Right lung (tissue), 10 donors: ENCODE measurements around the gene AASDHPPT. TPM values are rescaled to one million over a fixed set of nuclear protein-coding genes. Genes with fewer than 3 reads are reported as not detected.
"Not testable (repeated sequence)": the region's sequence is repeated elsewhere in the genome, so short reads cannot be mapped to it uniquely, and the experiment has no call there.

ENCODE experiments used
- DNase-seq, 2 donors: peaks; one replicate each; pipeline ENCODE4 v3.0.0-alpha.2; 2013
- long read RNA-seq, 8 donors: transcript quantifications; one replicate each; lab custom pipeline, GENCODE V29; 2026
- polyA plus RNA-seq, 5 donors: library from polyadenylated mRNA; unstranded; fragments of 120-200 nt; gene quantifications; one replicate each; pipeline versions ENCODE4 v1.2.1 to v1.2.3, GENCODE V29; 2013; ENCODE audit warnings: inconsistent platforms in 1 of 5, low replicate concordance in 1 of 5; ENCODE audit not compliant: insufficient read length in 5 of 5, insufficient read depth in 1 of 5

AASDHPPT gene, protein sequence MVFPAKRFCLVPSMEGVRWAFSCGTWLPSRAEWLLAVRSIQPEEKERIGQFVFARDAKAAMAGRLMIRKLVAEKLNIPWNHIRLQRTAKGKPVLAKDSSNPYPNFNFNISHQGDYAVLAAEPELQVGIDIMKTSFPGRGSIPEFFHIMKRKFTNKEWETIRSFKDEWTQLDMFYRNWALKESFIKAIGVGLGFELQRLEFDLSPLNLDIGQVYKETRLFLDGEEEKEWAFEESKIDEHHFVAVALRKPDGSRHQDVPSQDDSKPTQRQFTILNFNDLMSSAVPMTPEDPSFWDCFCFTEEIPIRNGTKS
- 10 to 100 TPM; 46.3 to 74.1 (median 61.5) TPM for polyA plus RNA-seq
- long read RNA-seq, donor 1, transcript AASDHPPT-201 (6 exons, 2,955 nt), result major isoform, 45 of 52 reads
- long read RNA-seq, donor 1, partial matches to known transcripts, result 6 of 52 reads
- long read RNA-seq, donor 1, other reads (novel, unspliced or antisense), result 0 of 52 reads
- long read RNA-seq, donor 2, transcript AASDHPPT-201 (6 exons, 2,955 nt), result major isoform, 33 of 34 reads
- long read RNA-seq, donor 2, partial matches to known transcripts, result 0 of 34 reads
- long read RNA-seq, donor 2, other reads (novel, unspliced or antisense), result 0 of 34 reads
- long read RNA-seq, donor 3, transcript AASDHPPT-201 (6 exons, 2,955 nt), result major isoform, 40 of 91 reads
- long read RNA-seq, donor 3, partial matches to known transcripts, result 51 of 91 reads
- long read RNA-seq, donor 3, other reads (novel, unspliced or antisense), result 0 of 91 reads
- long read RNA-seq, donor 4, full-length matches to known transcripts, result 23 of 41 reads
- long read RNA-seq, donor 4, partial matches to known transcripts, result 18 of 41 reads
- long read RNA-seq, donor 4, other reads (novel, unspliced or antisense), result 0 of 41 reads
- long read RNA-seq, donor 5, transcript AASDHPPT-201 (6 exons, 2,955 nt), result major isoform, 31 of 38 reads
- long read RNA-seq, donor 5, partial matches to known transcripts, result 6 of 38 reads
- long read RNA-seq, donor 5, other reads (novel, unspliced or antisense), result 0 of 38 reads
- long read RNA-seq, donor 6, full-length matches to known transcripts, result 33 of 33 reads
- long read RNA-seq, donor 6, partial matches to known transcripts, result 0 of 33 reads
- long read RNA-seq, donor 6, other reads (novel, unspliced or antisense), result 0 of 33 reads
- long read RNA-seq, donor 7, full-length matches to known transcripts, result 38 of 43 reads
- long read RNA-seq, donor 7, partial matches to known transcripts, result 0 of 43 reads
- long read RNA-seq, donor 7, other reads (novel, unspliced or antisense), result 5 of 43 reads
- long read RNA-seq, donor 8, transcript AASDHPPT-201 (6 exons, 2,955 nt), result major isoform, 15 of 15 reads
- long read RNA-seq, donor 8, partial matches to known transcripts, result 0 of 15 reads
- long read RNA-seq, donor 8, other reads (novel, unspliced or antisense), result 0 of 15 reads

DNA sequence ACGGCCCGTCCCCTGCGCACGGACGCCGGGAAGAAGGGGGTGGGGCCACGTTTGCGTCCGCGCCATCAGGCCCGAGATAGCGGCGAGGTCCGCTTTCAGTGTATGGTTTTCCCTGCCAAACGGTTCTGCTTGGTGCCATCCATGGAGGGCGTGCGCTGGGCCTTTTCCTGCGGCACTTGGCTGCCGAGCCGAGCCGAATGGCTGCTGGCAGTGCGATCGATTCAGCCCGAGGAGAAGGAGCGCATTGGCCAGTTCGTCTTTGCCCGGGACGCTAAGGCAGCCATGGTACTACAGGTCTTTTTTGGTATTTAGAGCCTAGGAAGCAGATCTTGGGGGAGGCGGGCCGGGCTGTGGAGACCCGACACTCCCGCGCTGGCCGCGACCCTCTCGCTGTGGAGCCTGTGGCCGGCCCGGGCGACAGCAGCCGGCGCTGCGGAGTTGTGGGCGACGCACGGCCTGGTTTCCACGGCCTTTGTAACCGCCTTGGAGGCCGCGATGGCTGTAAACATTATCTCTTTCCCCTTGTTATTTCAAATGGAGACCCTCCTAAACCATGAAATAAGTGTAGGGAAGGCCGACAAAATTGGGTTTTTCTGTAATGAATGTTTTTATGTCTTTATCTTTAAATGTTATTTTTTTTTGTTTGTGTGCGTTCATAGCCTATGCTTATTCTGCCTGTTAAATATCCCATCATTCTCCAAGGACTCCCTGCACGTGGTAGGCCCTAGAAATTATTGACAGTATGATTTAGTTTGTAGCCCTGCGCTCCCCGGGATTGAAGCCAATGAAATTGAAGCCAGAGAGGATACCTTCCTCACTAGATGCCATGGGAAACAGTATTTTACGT lies at the start of gene AASDHPPT:
Gene AASDHPPT (plus strand): TSS at position 54 of the 847 bp plus-strand sequence. CDS start 49 bp downstream, at position 103.
- no peak for DNase-seq

DNA sequence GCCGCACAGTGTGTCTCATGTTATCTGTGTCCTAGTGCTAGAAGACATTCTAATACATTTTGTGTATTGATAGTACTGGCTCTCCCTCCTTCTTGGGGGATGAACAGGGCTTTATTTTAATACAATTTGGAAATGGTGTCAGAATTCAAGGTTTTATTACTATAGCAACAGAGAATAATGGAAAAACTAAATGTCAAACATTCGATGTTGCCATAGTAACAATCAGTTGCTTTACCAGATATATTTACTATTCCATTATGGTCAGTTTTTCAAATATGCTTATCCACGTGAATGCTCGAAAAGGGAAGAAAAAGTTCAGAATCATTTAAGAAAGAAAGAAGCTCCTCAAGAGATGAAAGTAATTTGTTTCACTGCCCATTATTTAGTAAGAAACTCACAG lies 46.9 kb upstream of the AASDHPPT start:
- DNase-seq, result no peak

DNA sequence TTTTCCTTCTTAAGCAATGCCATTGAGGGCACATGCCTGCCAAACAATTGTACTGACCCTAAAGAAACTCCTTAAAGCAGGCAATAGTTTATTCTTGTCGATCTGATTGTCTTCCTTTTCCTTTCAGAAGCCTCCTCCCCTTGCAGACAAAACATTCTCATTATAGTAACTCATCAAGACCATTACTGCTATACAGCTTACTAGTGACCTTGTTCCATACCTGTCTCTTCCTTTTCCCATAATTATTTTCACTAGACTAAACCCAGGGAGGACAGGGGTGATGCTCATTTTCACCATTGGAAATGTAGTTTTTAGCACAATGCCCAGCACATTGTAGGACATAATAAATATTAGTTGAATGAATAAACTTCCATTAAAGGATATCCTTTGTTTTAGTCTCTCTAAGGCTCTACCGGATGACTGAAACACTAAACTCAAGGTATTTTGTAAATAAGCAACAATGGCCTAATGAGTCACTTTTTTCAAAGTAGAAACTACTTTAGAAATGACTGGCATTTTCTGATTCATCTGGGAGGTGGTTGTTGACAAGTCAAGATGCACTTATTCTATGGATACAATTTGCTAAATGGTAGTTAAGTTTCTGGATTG lies 46.2 kb upstream of the AASDHPPT start:
- no peak for DNase-seq

DNA sequence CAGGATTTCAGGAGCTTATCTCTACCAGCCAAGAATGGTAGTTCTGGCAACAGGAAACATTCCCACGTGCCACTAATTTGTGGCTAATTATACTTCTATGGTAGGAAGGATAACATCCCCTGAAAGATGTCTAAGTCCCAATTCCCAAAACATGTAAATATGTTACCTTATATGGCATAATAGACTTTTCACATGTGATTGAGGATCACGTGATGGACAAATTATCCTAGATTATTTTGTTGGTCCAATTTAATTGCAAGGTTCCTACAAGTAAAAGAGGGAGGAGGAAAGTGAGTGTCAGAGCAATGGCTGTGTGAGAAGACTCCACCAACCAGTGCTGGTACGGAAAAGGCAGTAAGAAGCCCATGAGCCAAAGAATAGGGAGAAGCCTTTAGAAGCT lies 45.5 kb upstream of the AASDHPPT start:
- DNase-seq, result no peak

DNA sequence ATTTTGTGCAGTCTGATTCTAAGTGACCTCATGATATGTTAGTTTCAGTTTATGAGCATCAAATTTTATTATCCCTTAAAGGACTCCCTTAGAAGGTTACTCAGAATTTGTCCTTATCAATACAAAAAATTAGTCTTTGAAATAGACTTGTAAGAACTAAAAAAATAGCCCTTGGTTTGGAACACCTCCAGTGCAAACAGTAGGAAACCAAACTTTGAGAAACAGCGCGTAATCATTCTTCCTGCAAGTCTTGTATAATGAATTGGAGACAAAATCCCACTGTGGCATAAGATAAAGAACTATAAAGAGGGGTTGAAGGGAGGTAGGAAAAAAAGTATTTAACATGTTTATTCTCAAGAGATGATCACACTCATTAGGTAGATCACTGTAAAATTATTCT lies 44.6 kb upstream of the AASDHPPT start:
- DNase-seq, result no peak

DNA sequence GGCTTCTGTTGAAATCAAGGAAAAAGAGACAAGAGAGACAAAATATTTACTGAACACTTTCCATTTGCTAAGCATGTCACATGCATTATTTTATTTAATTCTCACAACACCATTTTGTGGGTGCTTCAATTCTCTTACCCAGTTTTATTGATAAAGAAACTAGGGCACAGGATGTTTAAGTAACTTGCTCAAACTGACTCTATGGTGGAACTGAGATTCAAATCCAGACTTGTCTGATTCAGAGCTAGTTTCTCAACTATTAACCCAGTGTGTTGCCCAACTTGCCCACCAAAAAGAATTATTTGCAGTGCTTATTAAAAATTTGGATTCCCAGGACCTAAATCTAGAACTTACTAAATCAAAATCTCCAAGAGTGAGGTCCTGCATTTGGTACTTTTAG lies 33.9 kb upstream of the AASDHPPT start:
- DNase-seq, result no peak

DNA sequence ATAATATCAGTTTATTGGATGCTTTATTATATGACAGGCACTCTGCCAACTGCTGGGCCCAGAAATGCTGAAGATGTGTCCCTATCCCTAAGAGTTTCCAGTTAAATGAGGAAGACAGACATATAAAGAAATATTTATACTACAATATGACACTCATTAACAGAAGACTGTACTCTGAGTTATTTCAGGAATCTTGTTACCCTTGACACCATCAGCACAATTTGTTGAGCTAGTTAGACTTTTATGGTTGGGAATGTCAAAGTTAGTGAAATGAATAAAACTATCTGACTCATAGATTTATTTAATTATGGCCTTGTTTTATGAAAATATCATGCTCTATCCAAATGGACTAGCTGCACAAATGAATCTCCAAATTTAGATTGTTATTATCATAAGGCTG lies 29.8 kb upstream of the AASDHPPT start:
- DNase-seq, result no peak

DNA sequence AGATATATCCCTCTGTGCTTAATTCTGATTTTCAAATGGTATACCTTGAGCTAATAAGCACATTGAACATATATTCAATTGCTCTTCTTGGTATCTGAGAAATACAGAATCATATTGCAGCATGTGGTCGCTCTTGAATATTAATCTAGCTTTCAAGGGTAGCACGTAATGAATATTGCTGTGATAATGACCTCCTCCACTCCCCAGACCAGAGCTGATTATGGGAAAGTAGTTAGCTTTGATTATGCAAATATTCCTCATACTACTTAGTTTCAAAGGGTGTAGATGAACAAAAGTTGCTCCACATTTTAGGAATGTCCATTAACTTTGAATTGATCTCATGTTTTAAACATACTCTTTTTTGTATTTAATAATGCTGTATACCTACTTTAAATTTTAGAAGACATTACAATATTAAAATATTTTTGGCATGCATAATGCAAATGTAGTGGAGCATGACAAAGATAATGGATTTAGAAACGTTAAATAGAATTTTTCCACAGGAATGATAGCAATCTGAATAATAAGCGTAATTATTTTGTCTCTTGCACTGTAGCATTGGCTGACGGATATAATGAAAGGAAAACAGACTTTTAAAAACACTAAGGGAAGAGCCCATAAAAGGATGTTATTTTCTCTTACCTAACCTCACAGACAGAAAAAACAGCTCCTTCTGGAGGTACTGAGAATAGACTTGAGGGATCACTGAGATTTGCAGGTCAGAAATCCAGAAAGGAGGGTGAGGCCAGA lies 27.6 kb upstream of the AASDHPPT start:
- no peak for DNase-seq

DNA sequence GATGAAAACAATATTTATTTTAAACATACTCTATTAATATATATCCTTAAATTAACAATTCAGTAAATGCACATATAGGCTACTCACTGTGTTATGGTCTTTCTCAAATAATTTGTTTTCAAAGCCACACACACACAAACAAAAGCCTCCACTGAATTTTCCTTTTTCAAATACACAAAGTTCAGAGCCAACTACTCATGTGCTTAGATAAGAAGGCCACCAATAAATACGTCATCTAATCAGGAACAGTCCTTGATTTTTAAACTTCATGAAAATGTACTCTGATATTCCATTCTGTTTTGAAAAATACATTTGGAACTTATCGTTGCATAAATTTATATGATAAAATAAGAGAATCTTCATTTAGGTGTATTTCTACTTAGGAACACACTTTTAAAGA lies 26.4 kb upstream of the AASDHPPT start:
- DNase-seq, result no peak

DNA sequence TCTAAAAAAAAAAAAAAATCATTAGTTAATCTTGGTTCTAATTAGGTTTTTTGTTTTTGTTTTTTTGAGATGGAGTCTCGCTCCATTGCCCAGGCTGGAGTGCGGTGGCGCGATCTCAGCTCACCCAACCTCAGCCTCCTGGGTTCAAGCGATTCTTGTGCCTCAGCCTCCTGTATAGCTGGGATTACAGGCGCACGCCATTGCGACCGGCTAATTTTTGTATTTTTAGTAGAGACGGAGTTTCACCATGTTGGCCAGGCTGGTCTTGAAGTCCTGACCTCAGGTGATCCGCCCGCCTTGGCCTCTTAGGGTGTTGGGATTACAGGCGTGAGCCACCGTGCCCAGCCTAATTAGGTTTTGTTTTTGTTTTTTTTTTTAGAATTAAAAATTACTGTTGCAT lies 19.1 kb upstream of the AASDHPPT start:
- not testable (repeated sequence) for DNase-seq

DNA sequence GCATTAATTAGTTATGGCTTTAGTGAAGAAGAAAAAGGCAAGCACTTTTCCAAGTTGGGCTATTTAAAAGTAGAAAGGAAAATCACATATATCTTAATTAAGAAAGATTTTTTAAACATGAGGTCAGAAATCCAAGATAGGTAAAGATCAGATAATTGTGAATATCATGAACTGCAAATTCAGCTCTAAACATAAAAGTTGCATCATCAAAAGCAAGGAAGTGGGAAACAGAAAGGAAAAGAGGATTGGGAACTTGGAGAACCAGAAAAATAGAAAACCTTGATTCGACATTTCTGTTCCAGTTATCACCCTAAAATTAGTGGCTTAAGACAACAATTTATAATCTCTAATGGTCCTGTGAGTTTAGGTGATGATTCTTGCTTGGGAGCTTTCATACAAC lies 17.8 kb upstream of the AASDHPPT start:
- no peak for DNase-seq

DNA sequence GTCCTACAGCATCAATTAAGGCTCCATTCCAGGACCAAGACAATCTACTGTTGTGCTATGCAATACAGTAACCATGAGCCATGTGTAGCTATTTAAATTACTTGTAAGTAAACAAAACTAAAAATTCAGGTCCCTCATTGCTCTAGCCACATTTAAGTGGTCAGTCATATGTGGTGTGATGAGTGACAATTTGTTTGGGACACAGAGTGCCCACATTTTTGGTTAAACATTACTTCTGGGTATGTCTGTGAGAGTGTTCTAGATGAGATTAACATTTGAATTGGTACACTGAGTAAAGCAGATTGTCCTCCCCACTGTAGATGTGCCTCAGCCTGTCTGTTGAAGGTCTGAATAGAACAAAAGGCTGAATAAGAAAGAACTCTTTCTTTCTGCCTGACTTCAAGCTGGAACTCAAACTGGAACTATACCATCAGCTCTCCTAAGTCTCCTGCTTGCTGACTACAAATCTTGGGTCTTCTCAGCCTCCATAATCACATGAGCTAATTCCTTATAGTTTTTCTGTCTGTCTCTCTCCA lies 16.1 kb upstream of the AASDHPPT start:
- no peak for DNase-seq

DNA sequence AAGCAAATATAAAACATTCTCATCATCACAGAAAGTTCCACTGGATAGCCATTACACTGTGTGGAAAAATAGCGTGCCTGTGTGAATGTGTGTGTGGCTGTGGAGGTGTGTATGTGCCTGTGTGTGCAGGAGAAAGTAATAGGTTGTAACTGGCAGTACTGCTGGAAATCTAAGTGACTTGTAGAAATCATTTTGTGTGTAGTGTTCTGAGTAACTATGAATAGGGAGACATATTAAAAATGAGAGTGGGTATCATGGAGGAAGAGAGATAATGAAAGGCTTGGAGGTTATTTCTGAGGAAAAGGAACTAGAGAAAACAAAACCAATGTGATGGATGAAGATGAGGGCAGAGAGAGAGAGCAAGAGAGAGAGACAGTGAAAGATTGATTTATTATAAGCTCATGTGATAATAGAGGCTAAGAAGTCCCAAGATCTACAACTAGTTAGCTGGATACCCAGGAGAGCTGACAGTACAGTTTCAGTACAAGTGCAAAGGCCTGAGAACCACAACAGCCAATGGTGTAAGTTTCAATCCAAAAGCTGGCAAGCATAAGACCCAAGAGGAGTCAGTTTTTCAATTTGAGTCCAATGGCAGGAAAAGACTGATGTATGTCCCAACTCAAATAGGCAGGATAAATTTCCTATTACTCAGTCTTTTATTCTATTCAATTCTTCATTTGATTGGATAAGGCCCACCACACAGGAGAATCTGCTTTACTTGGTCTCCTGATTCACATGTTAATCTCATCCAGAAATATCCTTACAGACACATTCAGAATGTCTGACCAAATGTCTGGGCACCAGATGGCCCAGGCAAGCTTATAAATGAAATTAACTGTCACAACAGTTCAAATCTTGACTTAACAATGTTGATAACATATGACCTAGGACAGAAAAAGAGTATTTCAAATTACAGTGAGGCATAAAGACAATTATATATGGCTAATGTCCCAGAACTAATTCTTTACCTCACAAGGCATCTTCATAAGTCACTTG lies 15.2 kb upstream of the AASDHPPT start:
- DNase-seq, result no peak

DNA sequence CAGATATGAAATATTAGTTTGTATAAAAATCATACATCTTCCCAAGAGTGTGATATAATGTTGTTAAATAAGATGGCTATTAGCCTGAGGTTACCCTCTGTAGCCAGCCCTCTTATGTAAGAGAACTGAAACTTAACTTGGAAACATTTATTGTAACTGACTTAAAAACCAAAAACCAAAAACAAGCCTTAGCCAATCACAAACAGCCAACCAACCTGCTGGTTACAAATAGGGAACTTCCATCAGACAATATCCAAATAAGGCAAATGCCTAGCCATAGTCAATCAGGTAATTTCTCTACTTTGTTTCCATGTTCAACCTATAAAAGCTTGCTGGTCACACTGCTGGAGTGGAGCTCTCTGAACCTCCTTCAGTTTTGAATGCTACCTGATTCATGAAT lies 14.5 kb upstream of the AASDHPPT start:
- no peak for DNase-seq

DNA sequence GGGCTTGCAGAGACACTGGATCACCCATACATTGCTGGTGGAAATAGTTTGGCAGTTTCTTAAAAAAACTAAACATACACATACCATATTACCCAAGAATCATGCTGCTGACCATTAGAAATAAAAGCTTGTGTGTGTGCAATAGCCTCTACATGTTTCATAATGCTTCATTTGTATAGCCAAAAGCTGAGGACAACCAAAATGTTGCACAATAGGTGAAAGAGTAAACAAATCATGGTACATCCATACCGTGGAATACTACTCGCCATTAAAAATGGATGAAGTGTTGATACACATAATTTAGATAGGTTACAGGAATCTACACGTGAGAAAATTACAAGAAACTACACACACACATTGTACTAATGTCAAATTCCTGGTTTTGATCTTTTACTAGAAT lies 6.9 kb upstream of the AASDHPPT start:
- no peak for DNase-seq

DNA sequence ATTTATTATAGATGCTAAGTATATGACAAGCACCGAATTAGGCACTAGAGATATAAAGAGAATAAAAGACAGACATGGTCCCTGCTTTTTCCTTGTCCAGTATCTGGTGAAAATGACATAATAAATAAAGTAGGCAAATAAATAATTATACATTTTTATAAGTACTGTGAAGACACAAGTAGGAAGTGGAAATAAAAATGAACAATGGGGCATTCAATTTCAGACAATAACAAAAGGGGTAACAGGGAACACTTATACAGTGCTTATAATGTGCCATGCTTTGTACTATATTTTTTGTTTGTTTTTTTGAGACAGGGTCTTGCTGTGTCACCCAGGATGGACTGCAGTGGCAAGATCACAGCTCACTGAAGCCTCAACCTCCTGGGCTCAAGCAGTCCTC lies 4.7 kb upstream of the AASDHPPT start:
- no peak for DNase-seq

DNA sequence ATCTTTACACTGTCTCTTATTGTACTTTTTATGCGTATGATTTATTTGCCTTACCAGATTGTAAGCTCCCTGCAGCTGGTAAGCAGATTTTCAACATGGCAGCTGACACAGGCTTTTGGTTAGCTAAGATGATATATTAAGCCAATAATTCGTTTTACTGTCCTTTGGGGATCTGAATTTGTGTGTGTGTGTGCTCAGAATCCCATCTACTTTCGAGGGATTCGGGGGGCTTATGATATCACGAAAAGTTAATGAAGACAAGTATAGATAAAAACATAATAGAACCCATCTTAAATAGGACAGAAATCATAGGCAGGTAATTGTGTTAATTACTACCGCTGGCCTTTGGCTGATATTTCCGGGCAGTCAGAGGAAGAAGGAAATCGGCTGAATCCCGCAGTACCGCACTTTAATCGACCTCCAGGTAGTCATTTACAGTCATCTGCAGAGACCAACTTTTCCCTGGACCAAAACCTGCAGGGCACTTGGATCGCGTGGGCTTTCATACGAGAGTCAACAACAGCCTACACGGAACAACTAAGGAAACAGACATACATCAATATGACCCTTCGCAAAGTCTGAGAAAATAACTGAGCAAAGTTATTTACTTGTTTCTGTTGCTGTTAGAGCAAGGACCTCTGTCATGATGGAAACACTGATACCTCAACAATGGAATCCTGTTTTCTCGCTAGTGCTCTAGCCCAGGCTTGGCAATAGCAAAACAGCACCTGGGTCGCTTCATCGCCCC lies 1.1 kb upstream of the AASDHPPT start:
- no peak for DNase-seq
